RWPE1 (cell line): Measurements from ENCODE around the gene M1AP.

Experiments
- CTCF ChIA-PET: fragments of 350-600 bp; sonication (Branson Sonifier 250); formaldehyde crosslinking; extraction: SDS; loops from one replicate; lab custom pipeline; 2021; lab: Yijun Ruan, JAX
- POLR2A ChIA-PET: fragments of 400-600 bp; formaldehyde crosslinking; extraction: SDS; loops from one replicate; lab custom pipeline; 2020; ENCODE audit warnings: antibody characterized with exemption; ENCODE audit not compliant: low non-redundant PET; lab: Yijun Ruan, JAX
- DNase-seq: peaks from one replicate; pipeline ENCODE4 v3.0.0; 2012; ENCODE audit warnings: low spot score
- H3K27ac ChIP-seq: fragments of 450-650 bp; 2 replicates; pipeline ENCODE4 v1.5.1; 2017
- CTCF ChIP-seq: fragments of 450-650 bp; conservative IDR thresholded peaks from 2 replicates; pipeline ENCODE4 v1.5.1; 2017; ENCODE audit warnings: low read depth, mild to moderate bottlenecking

The M1AP gene

GRCh38 chr2:74548900-74549826 is 99.0 kb downstream of the M1AP start:
- no peak for TF ChIP-seq CTCF
- ChIA-PET POLR2A (no interaction called here), CTCF (interaction anchor here (0.6 kb wide), 1 partner anchor 42 kb away, joined by 5 read pairs; the partner anchor contains the start of gene PCGF1)
- peak; percentile 74 for DNase-seq
- peak overlapping the region; percentile 65 for H3K27ac ChIP-seq

- POLR2A ChIA-PET, result no interaction called here
- CTCF ChIA-PET, result interaction anchor here (0.5 to 0.7 kb wide), 2 partner anchors 78 to 98 kb away, joined by 3 to 5 read pairs; no protein-coding TSS in a partner anchor
- H3K27ac ChIP-seq, result peak overlapping the region; percentile 65
- no peak for TF ChIP-seq CTCF
- no peak for DNase-seq
Measured at GRCh38 chr2:74548285-74548899, 99.7 kb downstream of the M1AP start.

GRCh38 chr2:74546004-74546403 is 102.1 kb downstream of the M1AP start:
- POLR2A ChIA-PET, result no interaction called here

GRCh38 chr2:74544634-74545033 is 103.5 kb downstream of the M1AP start:
- CTCF ChIA-PET, result interaction anchor here (0.6 to 1.1 kb wide), 5 partner anchors 9 to 193 kb away, joined by 3 to 6 read pairs (median 3); partner anchors contain the start of gene LOXL3
- DNase-seq, result no peak
- POLR2A ChIA-PET, result no interaction called here
- no peak; the same call in 1 of the 2 replicates for TF ChIP-seq CTCF
- H3K27ac ChIP-seq, result no peak overlapping the region

More at GRCh38 chr2:74546004-74546403, 102.1 kb downstream of the M1AP start:
- no peak for TF ChIP-seq CTCF
- CTCF ChIA-PET, result interaction anchor here (0.7 kb wide), 1 partner anchor 296 kb away, joined by 4 read pairs; no protein-coding TSS in a partner anchor
- H3K27ac ChIP-seq, result no peak overlapping the region
- no peak for DNase-seq

GRCh38 chr2:74542978-74543377 is 105.2 kb downstream of the M1AP start:
- no peak for TF ChIP-seq CTCF
- ChIA-PET POLR2A (no interaction called here), CTCF (no interaction called here)
- no peak for DNase-seq
- H3K27ac ChIP-seq, result no peak overlapping the region

- ChIA-PET CTCF (interaction anchor here (0.6 kb wide), 1 partner anchor 33 kb away, joined by 3 read pairs; the partner anchor contains the start of gene PCGF1), POLR2A (no interaction called here)
- no peak for DNase-seq
- no peak for TF ChIP-seq CTCF
- H3K27ac ChIP-seq, result no peak overlapping the region
Measured at GRCh38 chr2:74540291-74540690, 107.8 kb downstream of the M1AP start.
